ENCODE results near the gene OTOA.
A peak's percentile ranks its signal among the peaks of the same experiment; 100 is the strongest.
"Not testable (repeated sequence)": the region's sequence is repeated elsewhere in the genome, so short reads cannot be mapped to it uniquely, and the experiment has no call there.

OTOA gene

GRCh38 chr16:21641916-21642315, 21.9 kb upstream of the OTOA start:
- DNase-seq (ENCODE audit: low read depth), result no peak

DNA sequence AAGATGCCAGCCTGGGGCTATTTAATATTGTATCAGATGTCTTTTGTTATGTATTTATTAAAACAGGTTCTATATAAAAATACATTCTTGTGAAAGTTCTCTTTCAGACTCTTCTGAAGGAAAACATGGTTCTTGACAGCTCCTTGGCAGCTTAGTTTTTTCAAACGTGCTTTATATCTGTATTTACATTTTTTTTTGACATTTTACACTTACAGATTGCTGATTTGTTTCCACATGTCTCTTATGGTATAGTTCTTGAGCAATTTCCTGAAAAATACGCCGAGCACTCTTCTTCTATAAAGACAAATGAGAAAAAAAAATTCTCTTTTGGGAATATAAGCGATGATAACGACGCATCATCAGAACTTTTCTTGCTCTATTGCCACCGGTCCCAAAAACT, 20.9 kb upstream of the OTOA start:
- DNase-seq (ENCODE audit: low read depth), result no peak

DNA sequence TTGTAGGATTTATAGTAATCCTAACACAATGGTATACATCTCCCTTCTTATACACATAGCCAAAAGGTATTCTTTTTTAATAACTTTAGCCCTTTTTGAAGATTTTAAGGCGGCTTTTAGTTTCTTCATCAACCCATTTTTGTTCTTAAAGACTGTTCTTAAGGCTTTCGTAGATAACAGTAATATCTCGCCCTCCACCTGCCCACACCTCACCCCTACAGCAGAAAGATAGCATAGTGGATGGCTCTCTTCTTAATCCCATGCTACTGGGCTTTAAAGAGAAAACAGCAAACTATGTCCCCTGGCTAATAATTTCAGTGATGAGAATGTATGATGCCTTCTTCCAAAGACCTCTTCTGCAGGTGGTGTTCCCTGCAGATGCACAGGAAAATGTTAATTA, 20.0 kb upstream of the OTOA start:
- DNase-seq (ENCODE audit: low read depth), result no peak

DNA sequence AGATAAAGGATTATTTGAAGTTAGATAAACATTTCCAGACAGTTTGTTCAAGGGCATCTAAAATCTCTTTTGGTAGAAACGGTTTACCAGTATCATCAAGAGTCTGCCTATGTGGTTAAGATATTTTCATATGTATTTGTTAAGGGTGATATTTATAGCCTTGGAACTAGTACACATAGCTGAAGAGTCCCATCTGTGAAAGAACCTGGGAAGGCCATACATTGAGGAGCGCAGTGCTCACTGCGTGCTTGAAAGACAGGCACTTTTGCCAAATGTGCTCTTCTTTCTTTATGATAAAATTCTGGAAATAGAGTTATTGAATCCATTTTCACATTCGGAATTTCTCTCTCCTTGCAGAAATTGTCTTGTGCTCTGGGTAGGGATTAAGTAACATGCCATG, 19.1 kb upstream of the OTOA start:
- DNase-seq (ENCODE audit: low read depth), result no peak

GRCh38 chr16:21645261-21645721, 18.5 kb upstream of the OTOA start:
- DNase-seq (ENCODE audit: low read depth), result peak; percentile 26

- peak; percentile 15 for DNase-seq (ENCODE audit: low read depth)
Observed at GRCh38 chr16:21646091-21646490, 17.7 kb upstream of the OTOA start.

- DNase-seq (ENCODE audit: low read depth), result no peak
Observed at GRCh38 chr16:21646721-21647561, 16.8 kb upstream of the OTOA start.

GRCh38 chr16:21647562-21648164, 16.1 kb upstream of the OTOA start:
- DNase-seq (ENCODE audit: low read depth), result no peak

GRCh38 chr16:21649826-21650406, 13.9 kb upstream of the OTOA start:
- DNase-seq (ENCODE audit: low read depth), result not testable (repeated sequence)

GRCh38 chr16:21650521-21650920, 13.2 kb upstream of the OTOA start:
- peak; percentile 55 for DNase-seq (ENCODE audit: low read depth)

- DNase-seq (ENCODE audit: low read depth), result no peak
Observed at GRCh38 chr16:21651515-21651914, 12.3 kb upstream of the OTOA start.

GRCh38 chr16:21652453-21652852, 11.3 kb upstream of the OTOA start, which contains the start of gene IGSF6:
IGSF6 (minus strand) TSS chr16:21652608; CDS start chr16:21652598, 10 bp downstream.
- DNase-seq (ENCODE audit: low read depth), result no peak

DNA sequence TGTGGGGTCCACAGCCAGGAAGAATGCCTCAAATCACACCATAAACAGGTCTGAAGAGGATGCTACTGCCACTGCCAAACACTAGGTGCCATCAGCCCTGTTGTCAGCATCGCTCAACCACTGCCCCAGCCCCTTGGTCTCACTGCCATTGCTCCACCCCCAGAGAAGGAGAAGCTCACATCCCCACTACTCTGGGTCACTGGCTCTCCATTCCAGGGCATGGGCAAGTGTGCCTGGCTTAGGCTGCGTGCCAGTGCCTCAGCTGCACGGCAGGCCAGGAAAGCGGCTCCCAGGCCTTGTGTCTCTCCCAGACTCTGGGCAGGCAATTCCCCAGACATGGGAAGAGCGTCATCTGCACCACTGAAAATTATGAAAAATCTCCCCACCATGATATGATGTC, 10.2 kb upstream of the OTOA start:
- no peak for DNase-seq (ENCODE audit: low read depth)

- DNase-seq (ENCODE audit: low read depth), result no peak
Observed at GRCh38 chr16:21654466-21654865, 9.3 kb upstream of the OTOA start.

- DNase-seq (ENCODE audit: low read depth), result no peak
Observed at GRCh38 chr16:21654881-21655280, 8.9 kb upstream of the OTOA start.

DNA sequence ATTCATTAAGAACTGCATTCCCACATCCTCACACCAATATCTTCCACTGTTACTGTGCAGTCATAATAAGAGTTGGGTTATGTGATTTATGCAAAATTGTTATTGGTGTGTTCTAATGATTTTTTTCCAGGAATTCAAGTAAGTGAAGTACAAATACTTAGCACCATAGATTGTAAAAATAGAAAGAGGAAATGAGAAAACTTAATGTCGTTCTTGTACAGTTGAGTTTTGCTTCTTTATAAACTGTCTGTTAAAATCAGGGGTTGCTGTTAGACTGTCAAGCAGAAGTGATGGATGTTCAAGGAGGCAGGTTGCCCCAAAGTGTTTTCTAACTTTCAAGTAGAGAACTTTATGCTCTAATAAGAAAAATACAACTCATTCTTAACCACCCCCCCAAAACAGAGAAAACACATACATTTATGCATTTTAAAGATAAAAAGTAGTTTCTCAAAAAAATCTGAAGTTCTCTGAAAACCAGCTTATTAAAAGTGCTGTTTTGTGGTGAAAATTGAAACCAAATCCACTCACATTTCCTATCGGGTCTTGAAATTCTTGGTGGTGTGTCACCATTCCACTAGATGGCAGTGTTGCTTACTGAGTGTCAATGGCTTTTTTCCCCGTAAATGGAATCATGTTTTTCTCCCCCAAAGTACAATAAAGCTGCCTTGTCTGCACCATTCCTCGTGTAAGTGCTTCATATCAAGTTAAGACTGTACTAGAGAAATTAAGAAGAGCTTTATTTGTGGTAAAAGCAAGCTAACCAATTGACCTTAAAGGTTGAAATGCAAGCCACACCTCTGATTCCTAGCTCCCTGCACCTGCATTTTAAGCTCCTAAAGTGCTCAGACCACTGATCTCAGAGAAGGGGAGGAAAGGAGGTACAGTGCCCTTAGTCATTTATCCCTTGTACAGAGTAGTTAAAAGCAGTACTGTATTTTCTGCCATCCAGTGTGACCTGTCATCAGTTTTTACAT, 6.7 kb upstream of the OTOA start:
- peak; percentile 49 for DNase-seq (ENCODE audit: low read depth)

DNA sequence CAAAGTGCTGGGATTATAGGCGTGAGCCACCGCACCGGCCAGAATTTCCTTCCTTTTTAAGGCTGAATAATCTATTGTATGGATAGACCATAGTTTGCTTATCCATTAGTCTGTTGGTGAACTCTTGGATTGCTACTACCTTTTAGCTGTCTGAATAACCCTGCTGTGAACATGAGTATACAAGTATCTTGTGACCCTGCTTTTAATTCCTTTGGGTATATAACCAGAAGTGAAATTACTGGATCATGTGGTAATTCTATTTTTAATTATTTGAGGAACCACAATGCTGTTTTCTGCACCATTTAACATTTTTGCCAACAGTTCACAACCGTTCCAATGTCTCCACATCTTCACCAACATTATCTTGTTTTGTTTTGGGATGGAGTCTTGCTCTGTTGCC, 4.6 kb upstream of the OTOA start:
- DNase-seq (ENCODE audit: low read depth), result no peak

- DNase-seq (ENCODE audit: low read depth), result no peak
Observed at GRCh38 chr16:21664801-21665492, 1.2 kb downstream of the OTOA start.

GRCh38 chr16:21666772-21667171, 3.0 kb downstream of the OTOA start:
- DNase-seq (ENCODE audit: low read depth), result no peak

DNA sequence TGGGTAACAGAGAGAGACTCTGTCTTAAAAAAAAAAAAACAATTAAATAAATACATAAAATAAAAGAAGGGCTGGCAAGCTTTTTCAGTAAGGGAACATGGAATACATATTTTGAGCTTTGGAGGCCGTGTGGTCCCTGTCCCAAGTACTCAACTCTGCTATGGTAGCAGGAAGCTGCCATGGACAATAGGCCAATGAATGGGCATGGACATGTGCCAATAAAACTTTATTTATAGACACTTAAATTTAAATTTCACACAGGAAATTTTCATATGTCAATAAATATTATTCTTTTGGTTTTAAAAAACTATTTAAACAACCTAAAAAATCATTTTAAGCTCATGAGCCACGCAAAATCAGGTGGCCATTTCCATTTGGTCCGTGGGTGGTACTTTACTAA, 3.8 kb downstream of the OTOA start:
- no peak for DNase-seq (ENCODE audit: low read depth)

- no peak for DNase-seq (ENCODE audit: low read depth)
Observed at GRCh38 chr16:21673469-21673868, 9.7 kb downstream of the OTOA start.

Measured in amniotic epithelial cell (primary cell).